IMR-90 (cell line): ENCODE measurements around the gene NKX2-1. TPM values are rescaled to one million over a fixed set of nuclear protein-coding genes. Genes with fewer than 3 reads are reported as not detected.

ENCODE experiments used
- ATAC-seq: fragments of 200-7000 bp; cut with Tn5 transposase; 2 replicates; pipeline ENCODE4 v1.9.1; 2020; ENCODE audit warnings: low read depth, mild to moderate bottlenecking, moderate library complexity
- BruUV-seq: library from RNA; stranded (reverse); fragments of 400-500 nt; replicated peaks from 2 replicates; lab custom pipeline; 2021; lab: Mats Ljungman, UMichigan
- CTCF ChIA-PET: fragments of 300-600 bp; formaldehyde crosslinking; extraction: SDS; loops from one replicate; lab custom pipeline; 2021; ENCODE audit warnings: antibody characterized with exemption; lab: Yijun Ruan, JAX
- POLR2A ChIA-PET: fragments of 300-600 bp; sonication (Branson Sonifier 250); formaldehyde crosslinking; loops from one replicate; lab custom pipeline; 2022; ENCODE audit warnings: antibody characterized with exemption; ENCODE audit not compliant: unreplicated experiment; lab: Charles Lee
- DNase-seq: peaks from one replicate; pipeline ENCODE4 v3.0.0; 2013
- H2AFZ ChIP-seq: replicated peaks from 2 replicates; pipeline ENCODE3; 2013; ENCODE audit warnings: low read length, mild to moderate bottlenecking; ENCODE audit not compliant: poor library complexity
- H2AK5ac ChIP-seq: 2 replicates; pipeline ENCODE4 v1.6.1; 2013; ENCODE audit warnings: low read depth, low read length, inconsistent platforms
- H2AK9ac ChIP-seq: replicated peaks from 2 replicates; pipeline ENCODE3; 2013; ENCODE audit warnings: mild to moderate bottlenecking, low read depth, low read length, moderate library complexity; ENCODE audit not compliant: poor library complexity
- H2BK120ac ChIP-seq: 2 replicates; pipeline ENCODE4 v1.6.1; 2013; ENCODE audit warnings: low read depth, low read length, inconsistent platforms
- H2BK15ac ChIP-seq: 3 replicates; pipeline ENCODE4 v1.6.1; 2013; ENCODE audit warnings: low read depth, low read length, inconsistent platforms
- H2BK20ac ChIP-seq: 2 replicates; pipeline ENCODE4 v1.6.1; 2013; ENCODE audit warnings: low read depth, mild to moderate bottlenecking, inconsistent platforms, low read length, moderate library complexity
- H2BK5ac ChIP-seq: 2 replicates; pipeline ENCODE4 v1.6.1; 2013; ENCODE audit warnings: mild to moderate bottlenecking, low read depth, low read length, inconsistent platforms; ENCODE audit not compliant: poor library complexity, severe bottlenecking
- H3K14ac ChIP-seq: replicated peaks from 2 replicates; pipeline ENCODE4 v1.6.1; 2013; ENCODE audit warnings: low read depth, low read length, inconsistent platforms
- H3K18ac ChIP-seq: 2 replicates; pipeline ENCODE4 v1.6.1; 2013; ENCODE audit warnings: low read depth, low read length, control low read depth
- H3K23ac ChIP-seq: 2 replicates; pipeline ENCODE4 v1.6.1; 2013; ENCODE audit warnings: low read depth, low read length, inconsistent platforms
- H3K27ac ChIP-seq: 2 replicates; pipeline ENCODE4 v1.5.1; 2013; ENCODE audit warnings: mild to moderate bottlenecking, control low read depth, low read length; ENCODE audit not compliant: insufficient read depth
- H3K27me3 ChIP-seq: 2 replicates; pipeline ENCODE4 v1.6.1; 2013; ENCODE audit warnings: low read length; ENCODE audit not compliant: control insufficient read depth, insufficient read depth
- H3K36me3 ChIP-seq: 2 replicates; pipeline ENCODE4 v1.6.1; 2013; ENCODE audit warnings: low read length, mixed read lengths; ENCODE audit not compliant: control insufficient read depth, insufficient read depth
- H3K4ac ChIP-seq: 2 replicates; pipeline ENCODE4 v1.6.1; 2013; ENCODE audit warnings: low read depth, low read length, inconsistent platforms
- H3K4me1 ChIP-seq: 2 replicates; pipeline ENCODE4 v1.6.1; 2013; ENCODE audit warnings: low read length, mixed read lengths; ENCODE audit not compliant: control insufficient read depth, insufficient read depth
- H3K4me2 ChIP-seq: 2 replicates; pipeline ENCODE4 v1.6.1; 2013; ENCODE audit warnings: low read depth, mild to moderate bottlenecking, control low read depth, low read length, moderate library complexity
- H3K4me3 ChIP-seq: 2 replicates; pipeline ENCODE4 v1.5.1; 2013; ENCODE audit warnings: low read depth, mild to moderate bottlenecking, control low read depth, low read length, moderate library complexity; ENCODE audit not compliant: insufficient read depth
- H3K56ac ChIP-seq: 2 replicates; pipeline ENCODE4 v1.6.1; 2013; ENCODE audit warnings: low read length, inconsistent platforms; ENCODE audit not compliant: insufficient read depth; ENCODE audit errors: extremely low read depth
- H3K79me1 ChIP-seq, 2 experiments: 2 replicates each; pipeline ENCODE4 v1.6.1; 2013; ENCODE audit warnings: low read length in 2 of 2, inconsistent platforms in 1 of 2, low read depth in 1 of 2
- H3K9ac ChIP-seq: 2 replicates; pipeline ENCODE4 v1.6.1; 2013; ENCODE audit warnings: low read depth, low read length, control low read depth
- H3K9me1 ChIP-seq: 2 replicates; pipeline ENCODE4 v1.6.1; 2013; ENCODE audit warnings: low read length, inconsistent platforms; ENCODE audit not compliant: insufficient read depth
- H3K9me3 ChIP-seq: 2 replicates; pipeline ENCODE4 v1.6.1; 2013; ENCODE audit warnings: low read length; ENCODE audit not compliant: control insufficient read depth, insufficient read depth
- H4K20me1 ChIP-seq: 2 replicates; pipeline ENCODE4 v1.6.1; 2013; ENCODE audit warnings: low read length, inconsistent platforms; ENCODE audit not compliant: insufficient read depth
- H4K5ac ChIP-seq: 2 replicates; pipeline ENCODE4 v1.6.1; 2013; ENCODE audit warnings: mild to moderate bottlenecking, low read depth, low read length, control low read depth
- H4K8ac ChIP-seq, 2 experiments: 2 replicates each; pipeline ENCODE4 v1.6.1; 2013; ENCODE audit warnings: low read depth in 2 of 2, low read length in 2 of 2, control low read depth in 1 of 2, inconsistent platforms in 1 of 2
- H4K91ac ChIP-seq: 2 replicates; pipeline ENCODE4 v1.6.1; 2013; ENCODE audit warnings: low read depth, low read length, inconsistent platforms; ENCODE audit not compliant: insufficient read depth
- CEBPB ChIP-seq: IDR thresholded peaks from 2 replicates; pipeline ENCODE4 v1.6.1; 2012; ENCODE audit warnings: low read depth, low read length, improper control_type of control experiment
- MAZ ChIP-seq: IDR thresholded peaks from 2 replicates; pipeline ENCODE4 v1.6.1; 2012; ENCODE audit warnings: low read depth, mild to moderate bottlenecking, low read length, improper control_type of control experiment, moderate library complexity, borderline replicate concordance
- MXI1 ChIP-seq: IDR thresholded peaks from 2 replicates; pipeline ENCODE4 v1.6.1; 2012; ENCODE audit warnings: low read depth, mild to moderate bottlenecking, low read length, moderate library complexity, borderline replicate concordance
- SMC3 ChIP-seq: fragments of 150-350 bp; IDR thresholded peaks from 2 replicates; pipeline ENCODE4 v1.6.1; 2016; ENCODE audit warnings: low read depth, mild to moderate bottlenecking, antibody characterized with exemption, low read length, moderate library complexity
- USF2 ChIP-seq: fragments of 150-350 bp; IDR thresholded peaks from 2 replicates; pipeline ENCODE4 v1.6.1; 2017; ENCODE audit warnings: mild to moderate bottlenecking, antibody characterized with exemption, low read length, low read depth
- WGBS, 2 experiments: methylation state at CpG; one replicate each; pipeline versions ENCODE4 v1.1.5 to v1.1.7; 2013; ENCODE audit warnings: missing lambda C conversion rate in 2 of 2; ENCODE audit not compliant: insufficient read length in 1 of 2; ENCODE audit errors: extremely low coverage in 2 of 2; 5-methylcytosine and 5-hydroxymethylcytosine counted together
- dilution Hi-C: fragments of 300-500 bp; cut with HindIII; formaldehyde crosslinking; loops from one replicate; pipeline ENCODE4 v1.14.3; 2018; ENCODE audit warnings: low sequenced_read_pairs; ENCODE audit not compliant: unreplicated experiment
- in situ Hi-C: fragments of 300-500 bp; cut with MboI; formaldehyde crosslinking; loops from 3 replicates; pipeline ENCODE4 v1.14.3; 2019; ENCODE audit warnings: low sequenced_read_pairs, inconsistent platforms, mixed read lengths
- intact Hi-C: fragments of 100-400 bp; cut with micrococcal nuclease; formaldehyde crosslinking; loops from 2 replicates; pipeline ENCODE4 v1.10.0; 2022
- polyA plus RNA-seq, 3 experiments: library from polyadenylated mRNA; depleted of rRNA; stranded (reverse); fragments of >200 nt; gene quantifications; 2 replicates each; pipeline ENCODE4 v1.2.3, GENCODE V29; 2012; ENCODE audit warnings: low replicate concordance in 1 of 3
- total RNA-seq: library from RNA; depleted of rRNA; stranded (reverse); fragments of >200 nt; gene quantifications from 2 replicates; pipeline ENCODE4 v1.2.3, GENCODE V29; 2012

Gene NKX2-1
- total and polyA plus RNA-seq, 2 of the 4 experiments (the other 2 are of a cell fraction) = not detected

GRCh38 chr14:36474593-36474992, 45.4 kb downstream of the NKX2-1 start:
- no peak overlapping the region for H4K5ac ChIP-seq

More at GRCh38 chr14:36474593-36474992, 45.4 kb downstream of the NKX2-1 start:
- Histone ChIP-seq H2AK9ac (no peak overlapping the region), H3K27me3 (no peaks in the 10 kb centered on the region), H3K27ac (no peak overlapping the region), H3K9ac (no peak overlapping the region), H3K36me3 (no peaks in the 10 kb centered on the region), H3K79me1 (no peaks in the 10 kb centered on the region), H2BK20ac (no peak overlapping the region), H4K91ac (no peak overlapping the region), H3K23ac (no peak overlapping the region), H4K8ac (no peak overlapping the region), H2AK5ac (no peak overlapping the region), H3K9me1 (no peaks in the 10 kb centered on the region), H3K56ac (no peak overlapping the region), H3K4me1 (no peaks in the 10 kb centered on the region), H2BK120ac (no peak overlapping the region), H2BK15ac (no peak overlapping the region), H3K4ac (no peak overlapping the region), H3K4me3 (no peak overlapping the region), H3K14ac (no peak overlapping the region), H4K20me1 (no peaks in the 10 kb centered on the region), H3K4me2 (no peak overlapping the region), H3K9me3 (no peaks in the 10 kb centered on the region), H2AFZ (no peak overlapping the region), H2BK5ac (no peak overlapping the region), H3K18ac (no peak overlapping the region)
- ChIA-PET POLR2A (no interaction called here), CTCF (no interaction called here)
- TF ChIP-seq CEBPB (0 out of 2 replicates have a peak, but pooled peaks have one; percentile 6), MAZ (no peak), MXI1 (no peak), SMC3 (no peak), USF2 (no peak)
- no peak for ATAC-seq
- no CpG with 5 or more reads among the region's 4 CpGs for WGBS, 2 experiments
- no TSS peak for BruUV-seq
- dilution Hi-C loops = no loop called here
- no peak for DNase-seq
- intact Hi-C loops = no loop called here
- in situ Hi-C loops = no loop called here
